Endothelial cell of umbilical vein (primary cell): Measurements from ENCODE around the gene C1QTNF5. TPM values are rescaled to one million over a fixed set of nuclear protein-coding genes. Genes with fewer than 3 reads are reported as not detected.
A peak's percentile ranks its signal among the peaks of the same experiment; 100 is the strongest.

Experiments used
- BruUV-seq: library from RNA; stranded (reverse); fragments of 400-500 nt; replicated peaks from 2 replicates; lab custom pipeline; 2021; lab: Mats Ljungman, UMichigan
- CTCF ChIA-PET: fragments of 300-600, 350-600 bp; sonication (Branson Sonifier 250); formaldehyde crosslinking; loops from one replicate; lab custom pipeline; 2021; ENCODE audit warnings: antibody characterized with exemption, inconsistent platforms; lab: Charles Lee
- POLR2A ChIA-PET: fragments of 300-600, 350-600 bp; sonication (Branson Sonifier 250); formaldehyde crosslinking; loops from one replicate; lab custom pipeline; 2021; ENCODE audit warnings: antibody characterized with exemption, inconsistent platforms; lab: Charles Lee
- DNase-seq: peaks from one replicate; pipeline ENCODE4 v3.0.0-alpha.2; 2011; ENCODE audit warnings: low read depth, low spot score
- FAIRE-seq: peaks from 2 replicates; lab custom pipeline; 2011; peaks lifted over from hg19 to GRCh38; lab: Jason Lieb, UNC
- H2AFZ ChIP-seq: 2 replicates; pipeline ENCODE4 v1.6.0; 2012; ENCODE audit warnings: low read depth, low read length, control low read depth, inconsistent platforms
- H3K27ac ChIP-seq: 2 replicates; pipeline ENCODE4 v1.5.1; 2011; ENCODE audit warnings: low read depth, mild to moderate bottlenecking, control low read depth, low read length, moderate library complexity; ENCODE audit not compliant: insufficient read depth
- H3K27me3 ChIP-seq, 2 experiments: 2 replicates each; pipeline versions ENCODE4 v1.6.0 to v1.6.1; 2011; ENCODE audit warnings: low read length in 2 of 2, mixed read lengths in 1 of 2; ENCODE audit not compliant: control insufficient read depth in 2 of 2, insufficient read depth in 2 of 2
- H3K36me3 ChIP-seq, 2 experiments: 2 replicates in 1 of 2; 3 replicates in 1 of 2; pipeline ENCODE4 v1.5.1; 2011; ENCODE audit warnings: low read length in 2 of 2, mild to moderate bottlenecking in 1 of 2, moderate library complexity in 1 of 2; ENCODE audit not compliant: control insufficient read depth in 2 of 2, insufficient read depth in 2 of 2; ENCODE audit errors: extremely low read depth in 1 of 2
- H3K4me1 ChIP-seq: 3 replicates; pipeline ENCODE4 v1.5.1; 2011; ENCODE audit warnings: mild to moderate bottlenecking, low read length; ENCODE audit not compliant: control insufficient read depth, insufficient read depth; ENCODE audit errors: extremely low read depth
- H3K4me2 ChIP-seq: 2 replicates; pipeline ENCODE4 v1.6.1; 2011; ENCODE audit warnings: low read length, control low read depth, mixed read lengths; ENCODE audit not compliant: insufficient read depth
- H3K4me3 ChIP-seq, 3 experiments: fragments of 200-600 bp in 1 of 3; sonication (generic), shearing (Covaris generic) in 1 of 3; replicated peaks in 1 of 3; 2 replicates each; pipeline ENCODE4 v1.5.1; 2011 to 2016; ENCODE audit warnings: control low read depth in 3 of 3, low read length in 3 of 3, mild to moderate bottlenecking in 2 of 3, inconsistent platforms in 1 of 3, low read depth in 1 of 3, moderate library complexity in 1 of 3; ENCODE audit not compliant: insufficient read depth in 1 of 3
- H3K79me2 ChIP-seq: 2 replicates; pipeline ENCODE4 v1.6.0; 2012; ENCODE audit warnings: low read length, inconsistent platforms; ENCODE audit not compliant: control insufficient read depth, insufficient read depth
- H3K9ac ChIP-seq: replicated peaks from 2 replicates; pipeline ENCODE3; 2011; ENCODE audit warnings: low read length, control low read depth; ENCODE audit not compliant: insufficient read depth; ENCODE audit errors: extremely low read depth
- H3K9me1 ChIP-seq: replicated peaks from 3 replicates; pipeline ENCODE4 v1.6.0; 2011; ENCODE audit warnings: mild to moderate bottlenecking, low read length; ENCODE audit not compliant: control insufficient read depth, insufficient read depth; ENCODE audit errors: extremely low read depth
- H3K9me3 ChIP-seq: replicated peaks from 2 replicates; pipeline ENCODE4 v1.5.1; 2012; ENCODE audit warnings: low read length, inconsistent platforms; ENCODE audit not compliant: control insufficient read depth, insufficient read depth
- H4K20me1 ChIP-seq: replicated peaks from 2 replicates; pipeline ENCODE3; 2011; ENCODE audit warnings: mild to moderate bottlenecking, low read length; ENCODE audit not compliant: control insufficient read depth, insufficient read depth; ENCODE audit errors: extremely low read depth
- JUN ChIP-seq: IDR thresholded peaks from 2 replicates; pipeline ENCODE4 v1.6.1; 2011; ENCODE audit warnings: borderline replicate concordance, low read depth; ENCODE audit not compliant: insufficient read length, insufficient read depth
- MAX ChIP-seq: IDR thresholded peaks from 2 replicates; pipeline ENCODE4 v1.6.1; 2011; ENCODE audit not compliant: insufficient read depth, insufficient read length
- POLR2A ChIP-seq: IDR thresholded peaks from 2 replicates; pipeline ENCODE4 v1.6.1; 2012; ENCODE audit warnings: low read depth, mild to moderate bottlenecking, control low read depth, low read length
- POLR2AphosphoS5 ChIP-seq: IDR thresholded peaks from 2 replicates; pipeline ENCODE4 v1.6.1; 2012; ENCODE audit warnings: low read depth, mild to moderate bottlenecking, control low read depth, low read length, moderate library complexity; ENCODE audit not compliant: insufficient read depth
- dilution Hi-C: fragments of 300-500 bp; cut with MboI; formaldehyde crosslinking; loops from one replicate; pipeline ENCODE4 v1.15.0; 2019; ENCODE audit warnings: low sequenced_read_pairs; ENCODE audit not compliant: extremely low pct_ligation_motif_present
- intact Hi-C: fragments of 100-400 bp; cut with micrococcal nuclease; formaldehyde crosslinking; loops from one replicate; pipeline ENCODE4 v1.10.0; 2022
- polyA plus RNA-seq, 4 experiments: library from polyadenylated mRNA; depleted of rRNA in 3 of 4; stranded (reverse) in 3 of 4; unstranded in 1 of 4; fragments of >200 nt; gene quantifications; 2 replicates each; pipeline versions ENCODE4 v1.2.1 to v1.2.3, GENCODE V29; 2011 to 2012; ENCODE audit warnings: missing spikeins in 1 of 4
- total RNA-seq: library from RNA; stranded (reverse); gene quantifications from 2 replicates; pipeline ENCODE4 v1.2.3, GENCODE V29; 2021

The C1QTNF5 gene
- total and polyA plus RNA-seq, 2 donors (not counting 3 experiments of a cell fraction or from before 2014, with no cell fraction given), result 126 to 201 TPM

- Histone ChIP-seq H3K9ac (peak overlapping the region; percentile 75), H3K4me2 (peak overlapping the region; percentile 58), H3K27me3 (peaks cover 0 to under 1% of the 10 kb centered on the region in 2 experiments), H3K36me3 (peaks cover 0 to 2% of the 10 kb centered on the region in 2 experiments), H4K20me1 (no peaks in the 10 kb centered on the region), H3K9me3 (no peaks in the 10 kb centered on the region), H3K27ac (peak overlapping the region; percentile 34), H3K4me1 (peaks cover 35% of the 10 kb centered on the region), H3K79me2 (peaks cover 23% of the 10 kb centered on the region), H2AFZ (no peak overlapping the region), H3K9me1 (no peaks in the 10 kb centered on the region), H3K4me3 (peak overlapping the region; percentile 54 to 78 (median 77))
- intact Hi-C loops (no loop called here), dilution Hi-C loops (no loop called here)
- FAIRE-seq (no peak), DNase-seq (no peak)
- ChIA-PET POLR2A (no interaction called here), CTCF (interaction anchor here (2.3 kb wide), 1 partner anchor 12 kb away, joined by 17 read pairs; no protein-coding TSS in a partner anchor)
- BruUV-seq, result no TSS peak
- TF ChIP-seq JUN, result no peak
Observed at GRCh38 chr11:119335091-119335654, 5.5 kb downstream of the C1QTNF5 start.

GRCh38 chr11:119334174-119334930, 6.3 kb downstream of the C1QTNF5 start, which contains the start of gene RNF26:
Gene RNF26, plus strand, starts transcription at chr11:119334527. Its CDS starts 596 bp downstream, at chr11:119335123.
- peak within 1 kb of the TSS; percentile 54 to 78 (median 77) for H3K4me3 ChIP-seq
- H3K9me3 ChIP-seq, result no peaks in the 10 kb centered on the region
- H3K27me3 ChIP-seq, result peaks cover 0 to 2% of the 10 kb centered on the region in 2 experiments
- TF ChIP-seq POLR2AphosphoS5 (peak; percentile 71), POLR2A (peak; percentile 71), MAX (no peak)
- ChIA-PET POLR2A (no interaction called here), CTCF (interaction anchor here (0.9 to 2.3 kb wide), 3 partner anchors 11 to 26 kb away, joined by 3 to 17 read pairs (median 3); no protein-coding TSS in a partner anchor)
- TSS peak; percentile 55 for BruUV-seq
- H3K79me2 ChIP-seq, result peaks cover 23% of the 10 kb centered on the region
- intact Hi-C loops, result loop anchor here (1.0 kb wide), 2 partner anchors 13 to 239 kb away; a partner anchor contains a TSS
- peak within 1 kb of the TSS; percentile 75 for H3K9ac ChIP-seq
- DNase-seq (peak; percentile 97), FAIRE-seq (peak; percentile 100)
- dilution Hi-C loops, result no loop called here
- peak within 1 kb of the TSS; percentile 86 for H3K4me2 ChIP-seq
- no peaks in the 10 kb centered on the region for H3K9me1 ChIP-seq
- H2AFZ ChIP-seq, result peak within 1 kb of the TSS; percentile 86
- no peaks in the 10 kb centered on the region for H4K20me1 ChIP-seq
- peak within 1 kb of the TSS; percentile 34 for H3K27ac ChIP-seq
- peaks cover 0 to 2% of the 10 kb centered on the region in 2 experiments for H3K36me3 ChIP-seq
- peaks cover 34% of the 10 kb centered on the region for H3K4me1 ChIP-seq
